Activated T-helper 2 cell treated with anti-CD3 and anti-CD28 coated beads, Interferon-gamma antibody, Interleukin-2, Interleukin-4, amounts not matched to agents 10 μg/mL and 5 μg/mL and 100 μg/mL, durations not matched to agents 14 hours and 24 hours and 36 hours (primary cell): ENCODE results near the gene CDC25B. TPM values are rescaled to one million over a fixed set of nuclear protein-coding genes. Genes with fewer than 3 reads are reported as not detected.

Experiments used
- DNase-seq: peaks from one replicate; pipeline ENCODE4 v3.0.0; 2021; ENCODE audit warnings: low spot score
- H3K27ac Mint-ChIP-seq: one replicate; pipeline ENCODE4 v1.8.0; 2021; ENCODE audit warnings: mixed read lengths
- H3K27me3 Mint-ChIP-seq: one replicate; pipeline ENCODE4 v1.8.0; 2021; ENCODE audit warnings: low read depth, mixed read lengths
- H3K36me3 Mint-ChIP-seq: one replicate; pipeline ENCODE4 v1.8.0; 2021; ENCODE audit warnings: low read depth, mixed read lengths
- H3K4me1 Mint-ChIP-seq: one replicate; pipeline ENCODE4 v1.8.0; 2021; ENCODE audit warnings: low read depth, mixed read lengths
- H3K4me3 Mint-ChIP-seq: one replicate; pipeline ENCODE4 v1.8.0; 2021; ENCODE audit warnings: low read depth, mild to moderate bottlenecking, moderate library complexity, mixed read lengths
- H3K9me3 Mint-ChIP-seq: one replicate; pipeline ENCODE4 v1.8.0; 2021; ENCODE audit warnings: mixed read lengths
- intact Hi-C: fragments of 100-400 bp; cut with micrococcal nuclease; formaldehyde crosslinking; loops from one replicate; pipeline ENCODE4 v1.15.1; 2023
- total RNA-seq: library from RNA; stranded (reverse); gene quantifications from 2 replicates; pipeline ENCODE4 v1.2.3, GENCODE V29; 2022

The CDC25B gene
- total RNA-seq, 1 donor from 2014 or later: 101 TPM

DNA sequence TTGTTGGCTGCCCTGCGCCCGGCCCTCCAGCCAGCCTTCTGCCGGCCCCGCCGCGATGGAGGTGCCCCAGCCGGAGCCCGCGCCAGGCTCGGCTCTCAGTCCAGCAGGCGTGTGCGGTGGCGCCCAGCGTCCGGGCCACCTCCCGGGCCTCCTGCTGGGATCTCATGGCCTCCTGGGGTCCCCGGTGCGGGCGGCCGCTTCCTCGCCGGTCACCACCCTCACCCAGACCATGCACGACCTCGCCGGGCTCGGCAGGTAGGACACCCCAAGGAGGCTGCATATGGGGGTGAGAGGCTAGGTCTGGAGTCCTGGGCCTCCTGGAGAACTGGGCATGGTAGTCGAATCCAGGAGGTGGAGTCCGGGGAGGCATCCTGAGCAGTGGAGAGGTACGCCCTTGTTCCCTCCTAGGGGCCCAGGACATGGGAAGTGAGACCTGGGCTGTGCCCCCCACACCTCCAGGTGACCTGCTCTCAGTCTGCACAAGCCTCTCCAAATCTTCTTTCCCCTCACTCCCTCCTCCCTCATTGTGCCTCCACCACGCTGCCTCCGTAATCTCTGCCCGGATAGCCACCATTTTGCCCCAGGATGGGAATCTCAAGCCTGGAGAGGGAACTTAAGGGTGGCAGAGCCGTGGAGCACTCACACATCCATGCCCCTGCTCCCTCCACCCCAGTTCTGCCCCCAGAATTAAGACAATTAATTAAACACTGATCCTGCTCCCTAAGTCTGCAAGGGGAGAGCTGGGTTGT is 541 bp downstream of the CDC25B start:
- Mint-ChIP-seq H3K27me3 (no peaks in the 10 kb centered on the region), H3K27ac (peak overlapping the region; percentile 95), H3K36me3 (peaks cover 50% of the 10 kb centered on the region), H3K4me1 (peaks cover 47% of the 10 kb centered on the region), H3K9me3 (no peaks in the 10 kb centered on the region), H3K4me3 (peak overlapping the region; percentile 99)
- DNase-seq: no peak
- intact Hi-C loops: loop anchor here (1.0 kb wide), 2 partner anchors 10 to 24 kb away; partner anchors contain the start of genes AP5S1 and CENPB

DNA sequence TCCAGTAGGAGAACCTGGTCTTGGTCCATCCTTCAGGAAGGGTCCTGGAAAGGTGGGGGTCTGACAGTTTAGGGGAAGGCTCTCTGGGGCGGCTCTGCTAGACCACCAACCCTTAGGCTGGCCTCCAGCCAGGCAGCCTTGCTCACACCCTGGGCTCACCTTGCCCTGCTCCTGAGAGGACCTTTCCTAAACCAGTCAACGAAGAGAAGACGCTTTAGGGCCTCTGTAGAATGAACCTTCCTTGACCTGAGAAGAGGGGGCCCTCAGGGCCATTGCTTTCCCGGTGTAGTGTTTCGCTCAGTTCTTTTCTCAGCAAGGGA is 1.1 kb downstream of the CDC25B start:
- peak overlapping the region; percentile 99 for H3K4me3 Mint-ChIP-seq
- peak overlapping the region; percentile 95 for H3K27ac Mint-ChIP-seq
- DNase-seq: no peak
- peaks cover 47% of the 10 kb centered on the region for H3K4me1 Mint-ChIP-seq
- no peaks in the 10 kb centered on the region for H3K27me3 Mint-ChIP-seq
- intact Hi-C loops: no loop called here
- H3K9me3 Mint-ChIP-seq: no peaks in the 10 kb centered on the region
- peaks cover 54% of the 10 kb centered on the region for H3K36me3 Mint-ChIP-seq

DNA sequence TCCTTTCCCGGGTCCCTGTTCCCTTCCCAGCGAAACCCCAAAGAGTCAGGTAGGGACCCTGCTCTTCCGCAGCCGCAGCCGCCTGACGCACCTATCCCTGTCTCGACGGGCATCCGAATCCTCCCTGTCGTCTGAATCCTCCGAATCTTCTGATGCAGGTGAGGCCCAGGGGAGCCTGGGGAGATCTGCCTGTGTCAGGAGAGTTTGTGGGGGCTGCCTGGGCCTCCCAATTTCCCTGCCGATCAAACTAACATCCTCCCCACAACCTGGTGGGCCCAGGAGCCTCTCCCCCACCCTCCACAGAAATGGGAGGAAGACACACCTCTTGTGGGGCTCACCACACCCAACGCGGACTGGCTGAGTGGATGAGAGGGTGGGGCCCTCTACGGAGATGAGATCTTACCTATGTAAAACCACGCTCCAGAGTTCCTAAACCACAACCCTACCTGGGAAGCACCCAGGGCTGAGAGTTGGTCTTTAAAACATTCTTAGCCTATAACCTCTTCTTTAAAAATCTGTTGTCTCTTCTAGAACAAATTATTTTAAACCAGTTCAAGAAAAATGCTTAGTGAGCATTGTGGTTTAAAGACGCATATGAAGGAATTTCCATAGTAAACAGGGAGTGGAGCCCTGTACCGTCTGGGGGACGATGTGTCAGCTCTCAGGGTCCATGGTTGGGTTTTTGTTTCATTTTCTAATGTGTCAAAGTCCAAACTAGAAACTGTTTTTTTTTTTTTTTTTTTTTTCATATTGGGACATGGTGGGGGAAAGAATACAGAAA is 1.7 kb downstream of the CDC25B start:
- DNase-seq: peak; percentile 60
- H3K9me3 Mint-ChIP-seq: no peaks in the 10 kb centered on the region
- intact Hi-C loops: no loop called here
- peaks cover 60% of the 10 kb centered on the region for H3K36me3 Mint-ChIP-seq
- no peaks in the 10 kb centered on the region for H3K27me3 Mint-ChIP-seq
- peak overlapping the region; percentile 95 for H3K27ac Mint-ChIP-seq
- peaks cover 48% of the 10 kb centered on the region for H3K4me1 Mint-ChIP-seq
- H3K4me3 Mint-ChIP-seq: peak overlapping the region; percentile 99

GRCh38 chr20:3798373-3798768 is 2.3 kb downstream of the CDC25B start:
- peak overlapping the region; percentile 99 for H3K4me3 Mint-ChIP-seq
- peaks cover 50% of the 10 kb centered on the region for H3K4me1 Mint-ChIP-seq
- no peak for DNase-seq
- H3K36me3 Mint-ChIP-seq: peaks cover 64% of the 10 kb centered on the region
- intact Hi-C loops: no loop called here
- no peaks in the 10 kb centered on the region for H3K27me3 Mint-ChIP-seq
- no peaks in the 10 kb centered on the region for H3K9me3 Mint-ChIP-seq
- H3K27ac Mint-ChIP-seq: peak overlapping the region; percentile 95

DNA sequence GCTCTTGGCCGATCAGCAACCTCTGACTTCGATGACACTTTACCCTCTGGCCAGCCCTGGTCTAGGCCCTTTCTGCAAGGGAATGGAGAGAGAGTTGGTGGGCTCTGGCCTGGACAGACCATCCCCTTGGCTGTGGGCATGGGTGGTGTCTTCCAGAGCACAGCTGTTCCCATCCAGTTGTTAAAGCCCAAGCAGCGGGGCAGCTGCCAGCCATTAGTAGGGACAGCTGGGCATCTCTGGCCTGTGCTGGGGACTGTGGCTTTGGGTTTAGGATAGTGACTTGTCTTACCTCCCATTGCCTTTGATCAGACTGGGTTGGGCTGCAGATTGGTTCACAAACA is 2.8 kb downstream of the CDC25B start:
- Mint-ChIP-seq H3K9me3 (no peaks in the 10 kb centered on the region), H3K4me3 (peak overlapping the region; percentile 99), H3K36me3 (peaks cover 69% of the 10 kb centered on the region), H3K4me1 (peaks cover 53% of the 10 kb centered on the region), H3K27ac (peak overlapping the region; percentile 95), H3K27me3 (no peaks in the 10 kb centered on the region)
- DNase-seq: no peak
- intact Hi-C loops: no loop called here

- Mint-ChIP-seq H3K36me3 (peaks cover 82% of the 10 kb centered on the region), H3K4me1 (peaks cover 57% of the 10 kb centered on the region), H3K4me3 (no peak overlapping the region), H3K9me3 (no peaks in the 10 kb centered on the region), H3K27ac (peak overlapping the region; percentile 95), H3K27me3 (no peaks in the 10 kb centered on the region)
- no peak for DNase-seq
- intact Hi-C loops: no loop called here
Observed at GRCh38 chr20:3800256-3800877, 4.3 kb downstream of the CDC25B start.

- Mint-ChIP-seq H3K9me3 (no peaks in the 10 kb centered on the region), H3K4me3 (no peak overlapping the region), H3K36me3 (peaks cover 86% of the 10 kb centered on the region), H3K4me1 (peaks cover 58% of the 10 kb centered on the region), H3K27me3 (no peaks in the 10 kb centered on the region), H3K27ac (no peak overlapping the region)
- intact Hi-C loops: no loop called here
- no peak for DNase-seq
Observed at GRCh38 chr20:3800878-3801260, 4.8 kb downstream of the CDC25B start.

GRCh38 chr20:3801299-3801698 is 5.2 kb downstream of the CDC25B start:
- Mint-ChIP-seq H3K36me3 (peaks cover 90% of the 10 kb centered on the region), H3K9me3 (no peaks in the 10 kb centered on the region), H3K4me1 (peaks cover 61% of the 10 kb centered on the region), H3K27me3 (no peaks in the 10 kb centered on the region), H3K4me3 (no peak overlapping the region), H3K27ac (no peak overlapping the region)
- no peak for DNase-seq
- intact Hi-C loops: no loop called here

DNA sequence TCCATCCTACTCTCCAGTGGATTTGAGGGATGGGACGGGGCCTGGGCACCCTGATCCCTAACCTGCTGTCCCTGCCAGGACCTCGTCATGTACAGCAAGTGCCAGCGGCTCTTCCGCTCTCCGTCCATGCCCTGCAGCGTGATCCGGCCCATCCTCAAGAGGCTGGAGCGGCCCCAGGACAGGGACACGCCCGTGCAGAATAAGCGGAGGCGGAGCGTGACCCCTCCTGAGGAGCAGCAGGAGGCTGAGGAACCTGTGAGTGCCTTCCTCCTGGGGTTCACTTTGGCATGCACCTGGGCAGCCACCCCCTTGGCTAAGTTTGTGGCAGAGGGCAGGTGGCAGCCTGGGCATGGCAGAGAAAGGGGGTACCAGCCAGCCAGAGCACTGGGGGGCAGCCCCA is 5.7 kb downstream of the CDC25B start:
- no peak for DNase-seq
- Mint-ChIP-seq H3K4me3 (no peak overlapping the region), H3K27ac (no peak overlapping the region), H3K36me3 (peaks cover 92% of the 10 kb centered on the region), H3K9me3 (no peaks in the 10 kb centered on the region), H3K27me3 (no peaks in the 10 kb centered on the region), H3K4me1 (peaks cover 62% of the 10 kb centered on the region)
- intact Hi-C loops: no loop called here

DNA sequence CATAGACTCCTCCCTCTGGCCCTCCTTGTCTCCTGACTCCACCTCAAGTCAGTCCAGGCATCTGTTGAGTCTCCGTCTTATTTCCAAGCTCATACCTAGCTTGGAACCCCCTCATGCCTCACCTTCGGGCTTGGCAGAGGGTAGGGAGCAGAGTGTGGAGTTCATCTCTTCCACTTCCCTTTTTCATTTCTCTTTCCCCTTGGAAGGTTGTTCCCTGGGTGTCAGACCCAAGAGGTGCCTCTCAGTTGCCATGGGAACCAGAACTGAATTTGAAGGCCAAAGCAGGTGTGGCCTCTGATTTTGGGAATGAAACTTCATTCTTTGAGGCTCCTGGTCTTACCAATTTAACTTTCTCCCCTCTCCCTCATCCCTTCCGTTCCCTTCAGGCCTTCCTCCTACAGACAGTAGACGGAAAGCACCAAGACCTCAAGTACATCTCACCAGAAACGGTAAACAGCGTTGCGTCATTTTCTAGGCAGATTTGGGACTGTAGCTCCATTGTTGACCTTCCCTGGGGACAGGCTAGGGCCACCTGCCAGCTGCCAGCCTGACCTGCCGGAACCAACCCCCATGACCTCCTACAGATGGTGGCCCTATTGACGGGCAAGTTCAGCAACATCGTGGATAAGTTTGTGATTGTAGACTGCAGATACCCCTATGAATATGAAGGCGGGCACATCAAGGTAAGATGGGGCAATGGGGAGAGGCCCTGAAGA is 6.6 kb downstream of the CDC25B start:
- Mint-ChIP-seq H3K9me3 (no peaks in the 10 kb centered on the region), H3K4me1 (peaks cover 61% of the 10 kb centered on the region), H3K4me3 (no peak overlapping the region), H3K27ac (no peak overlapping the region), H3K36me3 (peaks cover 88% of the 10 kb centered on the region), H3K27me3 (no peaks in the 10 kb centered on the region)
- intact Hi-C loops: no loop called here
- DNase-seq: no peak

GRCh38 chr20:3803289-3803688 is 7.2 kb downstream of the CDC25B start:
- H3K4me3 Mint-ChIP-seq: no peak overlapping the region
- intact Hi-C loops: no loop called here
- DNase-seq: no peak
- H3K4me1 Mint-ChIP-seq: peaks cover 58% of the 10 kb centered on the region
- no peaks in the 10 kb centered on the region for H3K27me3 Mint-ChIP-seq
- H3K36me3 Mint-ChIP-seq: peaks cover 84% of the 10 kb centered on the region
- H3K27ac Mint-ChIP-seq: no peak overlapping the region
- H3K9me3 Mint-ChIP-seq: no peaks in the 10 kb centered on the region

DNA sequence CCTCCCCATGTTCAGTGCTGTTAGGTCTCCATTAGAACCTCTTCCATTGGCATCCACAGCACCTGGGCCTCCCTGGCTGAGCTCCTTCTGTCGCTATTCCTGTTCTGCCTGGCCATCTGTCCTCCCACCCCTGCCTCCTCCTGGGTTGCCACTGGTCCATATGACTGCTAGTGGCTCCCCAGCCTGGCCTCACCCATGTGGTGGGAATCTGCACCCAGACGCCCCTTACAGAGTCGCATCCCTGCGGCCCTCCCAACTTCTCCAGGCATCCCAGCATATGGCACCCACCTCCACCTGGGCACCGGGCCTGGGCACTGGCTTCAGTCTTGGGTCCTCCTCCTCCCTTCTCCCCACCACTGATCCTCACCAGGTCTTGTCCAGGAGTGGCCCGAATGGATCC is 7.7 kb downstream of the CDC25B start:
- Mint-ChIP-seq H3K27ac (no peak overlapping the region), H3K4me1 (peaks cover 52% of the 10 kb centered on the region)

More for the DNA sequence above, 7.7 kb downstream of the CDC25B start:
- Mint-ChIP-seq H3K27me3 (no peaks in the 10 kb centered on the region), H3K4me3 (no peak overlapping the region), H3K36me3 (peaks cover 83% of the 10 kb centered on the region), H3K9me3 (no peaks in the 10 kb centered on the region)
- intact Hi-C loops: no loop called here
- DNase-seq: no peak
